Measurements from ENCODE around the gene SRI. TPM values are rescaled to one million over a fixed set of nuclear protein-coding genes. Genes with fewer than 3 reads are reported as not detected.

Gene SRI
- 195 and 197 TPM in 2 replicates for polyA plus RNA-seq (2012; rRNA removed)
- polyA plus RNA-seq (2012; cell fraction: cytosol; rRNA removed): 251 and 340 TPM in 2 replicates
- polyA plus RNA-seq (2012; cell fraction: nucleus; rRNA removed): 98.6 and 154 TPM in 2 replicates

GRCh38 chr7:88219781-88220747 lies at the start of gene SRI:
SRI (minus strand) TSS chr7:88220038; CDS start chr7:88220026, 12 bp downstream.
- peaks cover 46% of the 10 kb centered on the region for H3K79me2 ChIP-seq (ENCODE audit: insufficient read depth)
- ChIA-PET CTCF (interaction anchor here (0.8 to 1.8 kb wide), 6 partner anchors 8 to 333 kb away, joined by 3 to 9 read pairs (median 5); no protein-coding TSS in a partner anchor), POLR2A (interaction anchor here (1.0 to 1.3 kb wide), 2 partner anchors 8 to 9 kb away, joined by 3 to 4 read pairs; no protein-coding TSS in a partner anchor)
- H3K27me3 ChIP-seq (ENCODE audit: insufficient read depth): no peaks in the 10 kb centered on the region
- H2AFZ ChIP-seq (ENCODE audit: low read depth): peak within 1 kb of the TSS; percentile 87
- peak within 1 kb of the TSS; percentile 79 for H3K4me2 ChIP-seq
- H3K9ac ChIP-seq: peak within 1 kb of the TSS; percentile 86
- whole genome bisulfite sequencing (ENCODE audit: low lambda C conversion rate): under 1% methylated on average over 44 of the region's 75 CpGs
- H3K4me1 ChIP-seq (ENCODE audit: control insufficient read depth in 1 of 2, insufficient read depth in 2 of 2, low read depth in 1 of 2, low read length in 1 of 2): peaks cover 6 to 19% of the 10 kb centered on the region in 2 experiments
- H3K27ac ChIP-seq (ENCODE audit: low read depth in 2 of 2, low read length in 1 of 2): peak within 1 kb of the TSS; percentile 87 to 98
- no peaks in the 10 kb centered on the region for H3K9me2 ChIP-seq
- H3K36me3 ChIP-seq (replicated peaks in 1 of 2; ENCODE audit: control insufficient read depth in 1 of 2, insufficient read depth in 2 of 2, low read length in 1 of 2): peaks cover 20 to 32% of the 10 kb centered on the region in 2 experiments
- H4K20me1 ChIP-seq (ENCODE audit: insufficient read depth): peaks cover 18% of the 10 kb centered on the region
- H3K4me3 ChIP-seq (ENCODE audit: low read depth in 2 of 2, low read length in 1 of 2): peak within 1 kb of the TSS; percentile 79 to 100
- DNase-seq: peak; percentile 99
- H3F3A ChIP-seq (replicated peaks; ENCODE audit: insufficient read depth): peaks cover 17% of the 10 kb centered on the region
- H3K9me3 ChIP-seq: no peaks in the 10 kb centered on the region
- TF ChIP-seq TEAD4 (IDR thresholded peaks at IDR 0.05; ENCODE audit: borderline replicate concordance, insufficient read depth) (0 out of 2 replicates have a peak, but pooled peaks have one; percentile 33), YY1 (IDR thresholded peaks at IDR 0.05; ENCODE audit: low read depth) (peak; percentile 86), ELF1 (IDR thresholded peaks at IDR 0.05) (0 out of 2 replicates have a peak, but pooled peaks have one; percentile 31), RXRA (IDR thresholded peaks at IDR 0.05; ENCODE audit: borderline replicate concordance, low read depth) (no peak; the same call in 1 of the 2 replicates), RAD21 (IDR thresholded peaks at IDR 0.05; ENCODE audit: low read length) (no peak), RFX5 (IDR thresholded peaks at IDR 0.05; ENCODE audit: low read length) (0 out of 2 replicates have a peak, but pooled peaks have one; percentile 24), MXI1 (IDR thresholded peaks at IDR 0.05; ENCODE audit: low read depth, low read length) (peak; percentile 85), NRF1 (IDR thresholded peaks at IDR 0.05; ENCODE audit: low read depth, low read length) (peak; percentile 46), TCF12 (IDR thresholded peaks at IDR 0.05) (peak; percentile 50; the same call in 1 of the 2 replicates), EP300 (IDR thresholded peaks at IDR 0.05; ENCODE audit: borderline replicate concordance in 1 of 2, low read depth in 1 of 2, low read length in 1 of 2) (no peak), EZH2phosphoT487 (IDR thresholded peaks at IDR 0.05; ENCODE audit: borderline replicate concordance, low read depth) (no peak), POLR2AphosphoS5 (IDR thresholded peaks at IDR 0.05; ENCODE audit: low read depth, low read length) (peak; percentile 83), PBX3 (IDR thresholded peaks at IDR 0.05) (peak; percentile 57), TAF1 (IDR thresholded peaks at IDR 0.05; ENCODE audit: borderline replicate concordance, low read depth, low read length) (peak; percentile 97), GATA2 (CRISPR knock-in tag; IDR thresholded peaks at IDR 0.05) (no peak), SIN3A (IDR thresholded peaks at IDR 0.05; ENCODE audit: borderline replicate concordance, low read depth, low read length) (peak; percentile 89; the same call in 1 of the 2 replicates), FOXJ3 (CRISPR knock-in tag; IDR thresholded peaks at IDR 0.05) (no peak), JUND (IDR thresholded peaks at IDR 0.05) (peak; percentile 31; the same call in 1 of the 2 replicates), USF1 (IDR thresholded peaks at IDR 0.05; ENCODE audit: borderline replicate concordance, low read depth) (no peak), RCOR1 (IDR thresholded peaks at IDR 0.05; ENCODE audit: low read length) (no peak), GABPA (IDR thresholded peaks at IDR 0.05; ENCODE audit: low read depth) (no peak), FOSL2 (IDR thresholded peaks at IDR 0.05; ENCODE audit: borderline replicate concordance, low read depth) (no peak), MEF2A (IDR thresholded peaks at IDR 0.05; ENCODE audit: borderline replicate concordance, low read depth) (no peak), SMC3 (IDR thresholded peaks at IDR 0.05; ENCODE audit: low read depth, low read length) (no peak)
- TF ChIP-seq, protein P1, sequence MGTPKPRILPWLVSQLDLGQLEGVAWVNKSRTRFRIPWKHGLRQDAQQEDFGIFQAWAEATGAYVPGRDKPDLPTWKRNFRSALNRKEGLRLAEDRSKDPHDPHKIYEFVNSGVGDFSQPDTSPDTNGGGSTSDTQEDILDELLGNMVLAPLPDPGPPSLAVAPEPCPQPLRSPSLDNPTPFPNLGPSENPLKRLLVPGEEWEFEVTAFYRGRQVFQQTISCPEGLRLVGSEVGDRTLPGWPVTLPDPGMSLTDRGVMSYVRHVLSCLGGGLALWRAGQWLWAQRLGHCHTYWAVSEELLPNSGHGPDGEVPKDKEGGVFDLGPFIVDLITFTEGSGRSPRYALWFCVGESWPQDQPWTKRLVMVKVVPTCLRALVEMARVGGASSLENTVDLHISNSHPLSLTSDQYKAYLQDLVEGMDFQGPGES (IDR thresholded peaks at IDR 0.05; ENCODE audit: low read depth, low read length): no peak
- TF ChIP-seq, protein P2, sequence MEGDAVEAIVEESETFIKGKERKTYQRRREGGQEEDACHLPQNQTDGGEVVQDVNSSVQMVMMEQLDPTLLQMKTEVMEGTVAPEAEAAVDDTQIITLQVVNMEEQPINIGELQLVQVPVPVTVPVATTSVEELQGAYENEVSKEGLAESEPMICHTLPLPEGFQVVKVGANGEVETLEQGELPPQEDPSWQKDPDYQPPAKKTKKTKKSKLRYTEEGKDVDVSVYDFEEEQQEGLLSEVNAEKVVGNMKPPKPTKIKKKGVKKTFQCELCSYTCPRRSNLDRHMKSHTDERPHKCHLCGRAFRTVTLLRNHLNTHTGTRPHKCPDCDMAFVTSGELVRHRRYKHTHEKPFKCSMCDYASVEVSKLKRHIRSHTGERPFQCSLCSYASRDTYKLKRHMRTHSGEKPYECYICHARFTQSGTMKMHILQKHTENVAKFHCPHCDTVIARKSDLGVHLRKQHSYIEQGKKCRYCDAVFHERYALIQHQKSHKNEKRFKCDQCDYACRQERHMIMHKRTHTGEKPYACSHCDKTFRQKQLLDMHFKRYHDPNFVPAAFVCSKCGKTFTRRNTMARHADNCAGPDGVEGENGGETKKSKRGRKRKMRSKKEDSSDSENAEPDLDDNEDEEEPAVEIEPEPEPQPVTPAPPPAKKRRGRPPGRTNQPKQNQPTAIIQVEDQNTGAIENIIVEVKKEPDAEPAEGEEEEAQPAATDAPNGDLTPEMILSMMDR (IDR thresholded peaks at IDR 0.05): peak; percentile 70
- TF ChIP-seq, protein P3, sequence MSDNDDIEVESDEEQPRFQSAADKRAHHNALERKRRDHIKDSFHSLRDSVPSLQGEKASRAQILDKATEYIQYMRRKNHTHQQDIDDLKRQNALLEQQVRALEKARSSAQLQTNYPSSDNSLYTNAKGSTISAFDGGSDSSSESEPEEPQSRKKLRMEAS (IDR thresholded peaks at IDR 0.05; ENCODE audit: low read depth): peak; percentile 86

All from SK-N-SH (cell line).